Skin epidermis (tissue), 12 donors: ENCODE results near the gene RERG.

Source experiments
- H3K27ac ChIP-seq, 21 experiments: fragments of 200-600 bp; sonication (generic) in 11 of 21; one replicate each; pipeline ENCODE4 v1.5.0; 2020; ENCODE audit warnings: mild to moderate bottlenecking in 3 of 21, inconsistent platforms in 2 of 21, moderate library complexity in 2 of 21
- H3K4me3 ChIP-seq, 7 experiments: fragments of 200-600 bp; sonication (generic) in 2 of 7; one replicate each; pipeline ENCODE4 v1.5.0; 2020; ENCODE audit warnings: inconsistent platforms in 2 of 7, mild to moderate bottlenecking in 2 of 7, moderate library complexity in 1 of 7

Gene RERG

GRCh38 chr12:15074351-15074750 lies 146.9 kb downstream of the RERG start:
- Histone ChIP-seq H3K27ac (no peak overlapping the region), H3K4me3 (no peak overlapping the region)

DNA sequence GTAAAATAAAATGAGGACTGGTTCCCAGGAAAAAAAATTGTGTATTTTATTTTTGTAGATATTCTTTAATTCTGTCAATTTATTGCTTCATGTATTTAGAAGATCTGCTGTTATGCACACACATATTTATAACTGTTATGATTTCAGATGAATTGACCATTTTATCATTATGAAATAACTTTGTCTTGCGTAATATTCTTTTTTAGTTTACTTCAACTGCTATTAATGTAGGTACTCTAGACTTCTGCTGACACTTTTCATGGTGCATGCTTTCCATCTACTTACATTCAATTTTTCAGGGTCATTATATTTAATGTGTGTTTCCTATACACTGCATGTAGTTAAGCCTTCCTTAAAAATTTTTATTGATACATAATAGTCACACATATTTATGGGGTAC lies 162.1 kb downstream of the RERG start:
- Histone ChIP-seq H3K27ac (no peak overlapping the region), H3K4me3 (no peak overlapping the region)
